Measurements from ENCODE around the gene CCDC187.

Gene CCDC187

DNA sequence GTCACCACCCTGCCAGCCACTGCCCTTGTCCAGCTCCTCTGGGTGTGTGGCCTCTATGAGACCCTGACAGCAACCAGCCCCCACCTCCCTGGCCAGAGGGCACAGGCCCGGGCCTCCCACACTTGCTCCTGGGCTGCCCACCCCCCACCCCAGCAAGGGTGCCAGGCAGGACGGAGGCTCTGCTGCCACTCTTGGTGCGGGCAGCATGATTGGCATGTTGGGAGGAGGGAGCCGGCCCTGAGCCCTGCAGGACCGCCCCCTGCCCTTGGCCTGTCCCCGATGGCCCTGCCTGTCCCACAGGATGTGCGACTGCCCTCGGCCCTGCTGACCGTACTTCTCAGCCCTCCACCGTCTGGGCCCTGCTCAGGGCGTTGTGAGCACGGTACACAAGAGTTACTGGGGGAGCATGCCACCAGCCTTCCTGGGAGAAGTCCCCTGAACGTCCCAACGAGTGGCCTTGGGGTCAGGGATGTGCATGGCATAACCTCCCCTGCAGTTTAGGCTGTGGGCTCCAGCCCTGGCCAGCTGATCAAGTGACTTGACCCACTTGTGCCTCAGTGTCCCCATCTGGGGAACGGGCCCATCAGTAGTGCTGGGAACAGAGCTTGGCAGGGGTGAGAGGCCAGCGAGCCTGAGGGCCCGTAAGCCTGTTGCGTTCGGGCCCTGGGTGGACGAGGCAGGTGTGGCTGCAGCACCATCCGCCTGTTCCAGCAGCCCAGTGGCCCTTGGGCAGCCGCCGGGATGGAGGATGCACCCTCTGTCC is 39.4 kb upstream of the CCDC187 start:
- ATAC-seq (no peak), DNase-seq (no peak)
- H3K36me3 Mint-ChIP-seq (ENCODE audit: low read depth), result no peaks in the 10 kb centered on the region
- no peaks in the 10 kb centered on the region for H3K9me3 Mint-ChIP-seq
- no peaks in the 10 kb centered on the region for H3K4me1 Mint-ChIP-seq
- H3K4me3 Mint-ChIP-seq, result no peak overlapping the region
- no peaks in the 10 kb centered on the region for H3K27me3 Mint-ChIP-seq
- no peak overlapping the region for H3K27ac Mint-ChIP-seq

DNA sequence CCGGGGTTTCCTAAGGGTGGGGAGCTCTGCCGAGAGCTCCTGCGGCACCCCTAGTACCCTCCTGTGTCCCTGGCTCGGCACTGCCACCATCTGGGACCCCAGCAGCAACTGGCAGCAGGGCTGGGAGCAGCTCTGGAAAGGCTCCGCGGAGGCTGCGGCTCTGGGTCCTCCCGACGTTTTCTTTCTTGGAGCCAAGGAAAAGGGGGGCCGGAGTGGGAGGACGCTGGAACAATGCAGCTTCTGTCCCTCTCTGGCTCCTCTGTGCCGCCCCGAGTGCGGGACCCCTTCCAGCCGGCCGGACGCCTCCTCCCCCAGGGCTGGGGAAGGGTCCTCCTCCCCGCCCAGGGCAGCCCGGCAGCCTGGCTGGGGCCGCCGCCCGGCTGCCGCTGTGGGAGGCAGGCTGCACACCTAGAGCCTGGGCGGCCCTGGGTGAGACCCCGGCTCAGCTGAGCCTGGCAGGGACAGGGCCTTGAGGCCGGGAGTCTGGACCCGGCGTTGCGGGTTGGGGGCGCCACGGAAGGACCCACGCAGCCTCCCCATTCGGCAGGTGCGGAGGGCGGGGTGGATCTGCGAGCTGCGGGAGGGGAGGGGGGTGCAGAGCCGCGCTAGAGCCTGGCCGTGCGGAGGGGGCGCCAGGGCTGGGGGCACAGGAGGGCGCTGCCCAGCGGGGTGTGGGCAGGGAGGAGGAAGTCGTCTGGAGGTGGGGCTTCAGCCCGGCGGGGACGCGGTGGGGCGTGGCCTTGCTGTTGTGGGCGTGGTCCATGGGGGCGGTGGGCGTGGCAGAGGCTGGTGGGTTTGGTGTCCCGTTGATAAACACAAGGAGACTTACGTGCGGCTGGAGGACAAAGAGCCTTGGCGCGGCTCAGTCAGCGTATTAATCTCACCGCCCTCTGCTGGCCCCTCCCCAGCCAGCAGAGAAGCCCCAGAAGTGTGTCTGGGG is 38.6 kb upstream of the CCDC187 start:
- ATAC-seq, result no peak
- H3K4me1 Mint-ChIP-seq, result no peaks in the 10 kb centered on the region
- peak; percentile 79 for DNase-seq
- no peaks in the 10 kb centered on the region for H3K36me3 Mint-ChIP-seq (ENCODE audit: low read depth)
- no peaks in the 10 kb centered on the region for H3K9me3 Mint-ChIP-seq
- no peaks in the 10 kb centered on the region for H3K27me3 Mint-ChIP-seq
- no peak overlapping the region for H3K27ac Mint-ChIP-seq
- no peak overlapping the region for H3K4me3 Mint-ChIP-seq

DNA sequence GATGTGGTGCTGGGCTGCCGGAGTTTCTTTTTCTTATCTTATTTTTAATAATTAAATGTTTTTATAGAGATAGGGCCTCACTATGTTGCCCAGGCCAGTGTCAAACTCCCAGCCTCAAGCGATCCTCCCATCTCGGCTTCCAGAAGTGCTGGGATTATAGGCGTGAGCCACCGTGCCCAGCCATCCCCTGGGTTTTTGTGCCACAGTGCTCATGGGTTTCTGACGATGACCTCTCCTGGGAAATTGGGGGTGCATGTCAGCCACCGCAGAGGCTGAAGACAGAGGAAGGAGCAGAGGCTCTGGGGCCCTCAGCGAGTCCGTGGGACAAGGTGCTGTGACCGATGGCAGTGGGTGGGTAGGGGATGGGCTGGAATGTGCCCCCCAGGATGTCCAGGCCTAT is 37.9 kb upstream of the CCDC187 start:
- Mint-ChIP-seq H3K27ac (no peak overlapping the region), H3K36me3 (ENCODE audit: low read depth) (no peaks in the 10 kb centered on the region), H3K27me3 (no peaks in the 10 kb centered on the region), H3K9me3 (no peaks in the 10 kb centered on the region), H3K4me1 (no peaks in the 10 kb centered on the region), H3K4me3 (no peak overlapping the region)
- ATAC-seq (no peak), DNase-seq (no peak)

DNA sequence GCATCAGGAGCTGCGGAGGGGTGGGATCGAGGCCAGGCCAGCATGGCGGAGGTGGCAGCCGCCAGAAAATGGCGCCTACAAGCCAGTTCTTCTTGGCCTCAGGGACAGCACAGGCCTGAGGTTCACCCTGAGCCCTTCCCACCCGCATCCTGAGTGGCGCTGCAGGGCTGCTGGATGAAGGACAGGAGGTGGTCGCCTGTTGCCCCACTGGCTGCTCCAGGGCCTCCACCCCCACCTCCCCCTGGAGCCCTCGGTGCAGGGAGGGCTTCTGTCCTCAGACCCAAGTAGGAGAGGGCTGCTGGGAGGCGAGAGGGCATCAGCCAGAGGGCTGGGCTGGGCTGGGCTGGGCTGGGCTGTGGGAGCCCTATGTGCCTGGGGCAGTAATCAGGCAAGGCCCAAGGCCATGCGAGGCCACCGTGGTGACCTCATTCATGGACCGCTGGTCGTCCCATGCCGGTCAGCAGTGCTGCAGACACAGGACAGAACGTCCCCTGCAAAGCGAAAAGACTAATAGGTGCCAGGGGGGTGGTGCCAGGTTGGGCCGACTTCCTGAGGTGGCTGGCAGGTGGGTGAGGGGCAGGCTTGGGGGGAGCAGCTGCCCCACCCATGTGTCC is 37.3 kb upstream of the CCDC187 start:
- no peaks in the 10 kb centered on the region for H3K9me3 Mint-ChIP-seq
- no peaks in the 10 kb centered on the region for H3K4me1 Mint-ChIP-seq
- no peaks in the 10 kb centered on the region for H3K36me3 Mint-ChIP-seq (ENCODE audit: low read depth)
- ATAC-seq (no peak), DNase-seq (no peak)
- H3K27me3 Mint-ChIP-seq, result no peaks in the 10 kb centered on the region
- H3K27ac Mint-ChIP-seq, result no peak overlapping the region
- no peak overlapping the region for H3K4me3 Mint-ChIP-seq

DNA sequence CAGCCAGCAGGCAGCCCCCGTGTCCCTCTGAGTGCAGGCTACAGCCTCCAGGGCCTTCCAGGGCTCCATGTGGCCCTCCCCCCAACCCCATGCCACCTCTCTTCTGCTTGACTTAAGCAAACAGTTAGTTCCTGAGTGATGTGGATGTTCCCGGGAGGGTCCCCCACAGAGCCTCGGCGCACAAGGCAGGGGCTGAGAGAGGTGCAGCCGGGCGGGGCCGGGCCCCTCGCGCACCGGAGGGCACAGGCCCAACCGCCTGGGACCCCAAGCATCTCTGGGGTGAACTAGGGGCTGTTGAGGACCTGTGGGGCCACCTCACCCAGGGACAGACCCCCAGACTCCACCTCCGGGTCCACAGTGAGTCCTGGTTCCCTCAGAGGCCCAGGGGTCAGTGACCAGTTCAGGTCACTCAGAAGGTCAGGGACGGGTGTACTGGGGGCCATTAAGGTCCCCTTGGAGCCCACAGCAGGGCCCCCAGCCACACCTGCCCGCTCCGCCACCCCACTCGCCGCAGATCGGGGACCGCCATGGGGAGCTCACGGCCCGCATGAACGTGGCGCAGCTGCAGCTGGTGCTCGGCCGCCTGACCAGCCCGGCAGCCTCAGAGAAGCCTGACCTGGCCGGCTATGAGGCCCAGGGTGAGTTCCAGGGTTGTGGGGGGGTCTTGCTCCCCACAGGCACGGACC is 36.6 kb upstream of the CCDC187 start:
- Mint-ChIP-seq H3K9me3 (no peaks in the 10 kb centered on the region), H3K4me3 (no peak overlapping the region), H3K4me1 (no peaks in the 10 kb centered on the region), H3K36me3 (ENCODE audit: low read depth) (no peaks in the 10 kb centered on the region), H3K27ac (no peak overlapping the region), H3K27me3 (no peaks in the 10 kb centered on the region)
- no peak for DNase-seq
- ATAC-seq, result no peak

DNA sequence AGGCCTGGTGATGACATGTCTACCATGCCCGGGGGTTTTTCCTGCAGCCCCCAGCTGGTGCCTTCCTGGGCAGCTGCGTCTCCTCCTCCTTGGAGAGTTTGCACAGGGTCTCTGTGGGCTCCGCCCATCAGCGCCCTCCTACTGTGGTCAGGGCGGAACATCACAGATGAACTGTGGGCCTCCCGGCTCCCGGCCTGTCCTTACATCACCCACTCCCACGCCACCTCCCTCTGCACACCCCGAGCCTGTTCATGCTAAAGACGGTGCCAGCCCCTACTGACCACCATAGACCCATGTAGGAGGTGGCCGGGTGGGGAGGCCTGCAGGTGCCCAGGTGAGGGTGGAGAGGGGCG is 36.0 kb upstream of the CCDC187 start:
- DNase-seq, result no peak
- H3K27ac Mint-ChIP-seq, result no peak overlapping the region
- H3K36me3 Mint-ChIP-seq (ENCODE audit: low read depth), result no peaks in the 10 kb centered on the region
- ATAC-seq, result no peak
- no peaks in the 10 kb centered on the region for H3K4me1 Mint-ChIP-seq
- no peaks in the 10 kb centered on the region for H3K27me3 Mint-ChIP-seq
- H3K4me3 Mint-ChIP-seq, result no peak overlapping the region
- no peaks in the 10 kb centered on the region for H3K9me3 Mint-ChIP-seq

DNA sequence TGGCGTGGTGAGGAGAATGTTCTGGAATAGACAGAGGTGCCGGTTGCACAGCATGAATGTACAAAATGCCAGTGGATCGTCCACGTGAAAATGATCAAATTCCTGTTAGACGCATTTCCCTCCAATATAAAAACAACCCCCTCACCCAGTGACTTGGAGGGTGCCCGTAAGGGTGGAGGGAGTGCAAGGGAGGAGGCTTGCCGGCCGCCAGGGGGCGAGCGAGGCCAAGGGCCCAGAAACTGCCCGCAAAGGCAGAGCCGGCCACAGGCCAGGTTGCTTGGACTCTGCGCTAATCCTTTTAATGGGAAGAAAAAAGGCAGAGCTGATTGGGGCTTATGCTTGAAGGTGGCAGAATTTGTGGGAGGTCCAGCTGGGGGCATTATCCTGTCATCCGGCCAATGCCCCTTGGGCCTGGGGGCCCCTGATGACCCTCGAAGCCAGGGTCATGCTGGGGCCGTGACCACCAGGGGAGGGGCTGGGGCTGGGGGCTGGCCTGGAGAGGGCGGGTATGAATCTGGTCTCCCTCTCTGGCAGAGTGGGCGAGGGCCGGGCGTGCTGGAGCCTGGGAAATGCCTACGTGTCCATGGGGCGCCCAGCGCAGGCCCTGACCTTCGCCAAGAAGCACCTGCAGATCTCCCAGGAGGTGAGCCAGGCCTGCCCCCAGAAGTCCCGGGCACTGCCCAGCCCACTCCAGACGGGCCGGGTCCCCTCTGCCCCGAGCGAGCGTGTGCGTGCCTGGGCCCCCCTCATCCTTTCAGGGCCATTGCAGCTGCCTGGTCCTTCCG is 35.5 kb upstream of the CCDC187 start:
- no peaks in the 10 kb centered on the region for H3K27me3 Mint-ChIP-seq

DNA sequence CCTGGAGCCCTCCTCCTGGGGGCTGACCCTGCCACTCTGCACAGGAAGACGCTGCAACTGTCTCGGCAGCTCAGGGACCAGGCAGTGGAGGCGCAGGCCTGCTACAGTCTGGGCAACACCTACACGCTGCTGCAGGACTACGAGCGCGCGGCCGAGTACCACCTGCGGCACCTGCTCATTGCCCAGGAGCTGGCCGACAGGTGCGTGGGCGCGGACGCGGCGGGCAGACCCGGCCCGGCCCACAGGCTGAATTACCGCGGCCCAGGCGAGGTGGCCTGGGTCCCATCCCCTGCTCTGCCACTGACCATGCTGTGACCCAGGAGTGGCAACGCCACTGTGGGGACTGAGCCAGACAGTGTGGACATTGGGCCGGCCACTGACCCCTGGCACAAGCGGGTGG is 34.6 kb upstream of the CCDC187 start:
- no peak for ATAC-seq
- H3K36me3 Mint-ChIP-seq (ENCODE audit: low read depth), result no peaks in the 10 kb centered on the region
- H3K9me3 Mint-ChIP-seq, result no peaks in the 10 kb centered on the region
- DNase-seq, result no peak
- no peak overlapping the region for H3K4me3 Mint-ChIP-seq
- H3K27me3 Mint-ChIP-seq, result no peaks in the 10 kb centered on the region
- no peak overlapping the region for H3K27ac Mint-ChIP-seq
- no peaks in the 10 kb centered on the region for H3K4me1 Mint-ChIP-seq

More for the DNA sequence above, 35.5 kb upstream of the CCDC187 start:
- peak; percentile 52 for DNase-seq
- H3K9me3 Mint-ChIP-seq, result no peaks in the 10 kb centered on the region
- H3K36me3 Mint-ChIP-seq (ENCODE audit: low read depth), result no peaks in the 10 kb centered on the region
- no peaks in the 10 kb centered on the region for H3K4me1 Mint-ChIP-seq
- ATAC-seq, result no peak
- H3K4me3 Mint-ChIP-seq, result no peak overlapping the region
- H3K27ac Mint-ChIP-seq, result no peak overlapping the region

DNA sequence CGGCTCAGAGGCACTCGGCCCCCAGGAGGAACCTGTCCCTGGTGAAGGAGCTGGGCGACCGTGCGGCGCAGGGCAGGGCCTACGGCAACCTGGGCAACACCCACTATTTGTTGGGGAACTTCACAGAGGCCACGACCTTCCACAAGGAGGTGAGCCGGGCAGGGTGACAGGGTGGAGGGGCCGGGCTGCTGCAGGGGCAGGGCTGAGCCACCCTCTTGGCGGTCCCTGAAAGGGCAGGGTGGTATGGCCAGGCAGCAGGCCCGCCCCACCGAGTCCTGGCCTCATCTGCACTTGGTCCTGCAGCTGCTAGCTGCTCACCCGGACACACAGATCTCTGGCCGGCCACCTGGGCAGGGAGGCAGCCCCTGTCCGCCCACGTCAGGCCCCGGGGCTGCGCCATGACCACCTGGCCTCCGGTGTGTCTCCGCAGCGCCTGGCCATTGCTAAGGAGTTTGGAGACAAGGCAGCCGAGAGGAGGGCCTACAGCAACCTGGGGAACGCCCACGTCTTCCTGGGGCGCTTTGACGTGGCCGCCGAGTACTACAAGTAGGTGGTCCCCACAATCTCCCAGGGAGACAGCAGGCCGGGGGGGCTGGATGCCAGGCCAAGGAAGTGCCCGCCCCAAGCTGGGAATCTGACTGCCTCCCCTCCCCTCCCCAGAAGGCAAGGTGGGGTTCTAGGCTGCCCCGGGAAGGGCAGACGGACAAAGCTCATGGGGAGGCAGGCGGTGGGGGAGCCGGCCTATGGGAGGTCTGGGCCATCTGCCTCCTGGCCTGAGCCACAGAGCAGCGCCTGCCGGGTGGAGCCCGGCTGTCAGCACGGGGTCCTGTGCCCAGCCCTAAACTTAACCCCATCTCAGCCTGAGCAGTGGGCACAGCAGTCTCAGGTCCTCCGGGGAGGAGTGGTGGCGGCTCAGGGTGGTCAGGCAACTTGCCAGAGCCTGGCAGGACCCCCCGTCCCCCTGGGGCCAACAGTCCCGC is 33.8 kb upstream of the CCDC187 start:
- no peak for ATAC-seq
- H3K27me3 Mint-ChIP-seq, result no peaks in the 10 kb centered on the region

DNA sequence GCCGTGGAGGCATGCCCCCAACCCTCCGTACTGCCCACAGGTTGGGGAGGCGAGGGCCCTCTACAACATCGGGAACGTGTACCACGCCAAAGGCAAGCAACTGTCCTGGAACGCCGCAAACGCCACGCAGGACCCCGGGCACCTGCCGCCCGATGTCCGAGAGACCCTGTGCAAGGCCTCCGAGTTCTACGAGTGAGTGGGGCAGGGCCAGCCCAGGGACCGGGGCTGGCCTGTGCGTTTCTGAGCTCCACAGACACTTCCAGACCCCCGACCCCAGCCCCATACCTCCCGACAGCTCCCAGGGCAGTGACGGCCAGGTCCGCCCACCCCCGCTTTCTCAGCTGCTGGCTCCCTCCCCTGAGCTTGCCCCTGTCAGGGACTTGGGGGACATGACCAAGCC is 33.0 kb upstream of the CCDC187 start:
- DNase-seq, result no peak
- Mint-ChIP-seq H3K27me3 (no peaks in the 10 kb centered on the region), H3K27ac (no peak overlapping the region), H3K9me3 (no peaks in the 10 kb centered on the region), H3K4me1 (no peaks in the 10 kb centered on the region), H3K36me3 (ENCODE audit: low read depth) (no peaks in the 10 kb centered on the region), H3K4me3 (no peak overlapping the region)
- no peak for ATAC-seq

More for the DNA sequence above, 33.8 kb upstream of the CCDC187 start:
- no peaks in the 10 kb centered on the region for H3K4me1 Mint-ChIP-seq
- H3K27ac Mint-ChIP-seq, result no peak overlapping the region
- no peaks in the 10 kb centered on the region for H3K9me3 Mint-ChIP-seq
- no peaks in the 10 kb centered on the region for H3K36me3 Mint-ChIP-seq (ENCODE audit: low read depth)
- DNase-seq, result no peak
- no peak overlapping the region for H3K4me3 Mint-ChIP-seq

DNA sequence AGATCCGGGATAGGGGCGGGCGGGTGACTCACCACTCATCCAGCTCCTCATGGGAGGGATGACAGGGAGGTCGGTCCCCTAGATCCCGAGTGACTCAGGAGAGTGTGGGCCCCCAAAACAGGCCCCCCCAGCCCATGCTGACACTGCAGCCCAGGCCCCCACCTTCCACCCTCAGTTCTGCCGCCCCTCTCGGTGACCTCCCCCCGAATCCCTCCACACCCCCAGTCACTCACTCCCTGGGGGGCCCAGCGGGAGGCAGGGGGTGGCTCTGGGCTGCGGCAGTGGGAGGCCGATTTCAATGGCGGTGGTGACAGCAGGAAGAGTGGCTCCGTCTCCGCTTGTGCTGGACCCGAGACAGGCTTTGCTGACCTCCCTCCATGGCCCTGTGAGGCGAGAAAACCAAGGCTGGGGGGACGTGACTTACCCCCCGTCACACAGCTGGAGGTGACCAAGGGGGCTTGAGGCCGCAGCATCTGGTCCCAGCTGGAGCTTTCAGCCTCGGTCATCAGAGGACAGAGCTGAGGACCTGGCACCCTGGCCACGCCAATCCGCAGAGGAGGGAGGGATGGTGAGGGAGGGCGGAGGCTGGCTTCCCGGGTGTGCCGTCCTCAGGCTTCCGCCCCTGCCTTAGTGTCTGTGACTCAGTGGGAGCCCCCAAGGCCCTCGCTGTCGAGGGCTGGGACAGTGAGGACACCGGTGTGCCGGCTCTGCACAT is 32.4 kb upstream of the CCDC187 start:
- no peaks in the 10 kb centered on the region for H3K4me1 Mint-ChIP-seq
- no peaks in the 10 kb centered on the region for H3K9me3 Mint-ChIP-seq
- no peaks in the 10 kb centered on the region for H3K27me3 Mint-ChIP-seq
- no peak for ATAC-seq
- no peak for DNase-seq
- H3K27ac Mint-ChIP-seq, result no peak overlapping the region
- H3K36me3 Mint-ChIP-seq (ENCODE audit: low read depth), result no peaks in the 10 kb centered on the region
- no peak overlapping the region for H3K4me3 Mint-ChIP-seq

DNA sequence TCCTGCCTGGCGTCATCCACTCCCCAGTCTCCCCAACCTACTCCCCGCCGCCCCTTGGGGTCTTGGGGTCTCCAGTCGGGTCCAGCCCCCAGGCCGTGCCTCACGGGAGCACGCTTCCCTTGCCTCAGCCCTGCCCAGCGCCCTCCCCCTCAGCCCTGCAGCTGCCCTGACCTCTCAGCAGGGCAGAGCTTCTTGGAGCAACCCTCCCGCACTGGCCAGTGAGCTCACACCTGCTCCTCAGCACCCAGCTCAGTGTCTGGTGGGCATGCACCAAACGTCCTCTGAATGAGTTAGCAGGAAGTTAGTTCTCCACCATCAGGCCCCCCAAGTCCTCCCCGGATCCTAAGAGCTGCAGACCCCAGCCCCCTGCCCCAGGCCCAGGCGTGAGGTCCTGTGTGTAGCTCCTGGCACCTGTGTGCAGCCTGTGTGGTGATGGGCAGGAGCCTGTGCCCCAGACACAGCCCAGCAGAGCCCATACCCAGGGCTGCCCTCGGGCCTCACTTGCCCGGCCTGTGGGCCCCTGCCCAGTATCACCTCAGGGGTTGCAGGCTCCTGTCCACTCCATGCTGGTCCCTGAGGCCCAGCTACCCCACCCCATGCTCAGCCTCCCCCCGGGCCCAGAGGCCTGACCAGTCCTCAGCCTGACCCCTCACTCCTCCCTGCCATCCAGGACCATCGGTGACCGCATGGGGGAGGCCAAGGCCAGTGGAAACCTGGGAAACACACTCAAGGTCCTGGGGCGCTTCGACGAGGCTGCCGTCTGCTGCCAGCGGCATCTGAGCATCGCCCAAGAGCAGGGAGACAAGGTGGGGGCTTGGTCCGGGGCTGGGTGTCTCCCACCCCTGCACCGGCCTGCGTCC is 31.6 kb upstream of the CCDC187 start:
- Mint-ChIP-seq H3K27ac (no peak overlapping the region), H3K4me3 (no peak overlapping the region), H3K9me3 (no peaks in the 10 kb centered on the region), H3K36me3 (ENCODE audit: low read depth) (no peaks in the 10 kb centered on the region), H3K4me1 (no peaks in the 10 kb centered on the region), H3K27me3 (no peaks in the 10 kb centered on the region)
- ATAC-seq (no peak), DNase-seq (no peak)
